IPS-18a (cell line): ENCODE measurements around the gene ELFN2.

Experiments
- H3K27ac ChIP-seq: one replicate; pipeline ENCODE4 v1.5.1; 2013; ENCODE audit warnings: low read length
- H3K27me3 ChIP-seq: one replicate; pipeline ENCODE4 v1.6.1; 2013; ENCODE audit warnings: mild to moderate bottlenecking, low read length; ENCODE audit not compliant: control insufficient read depth, insufficient read depth
- H3K36me3 ChIP-seq: one replicate; pipeline ENCODE4 v1.6.1; 2013; ENCODE audit warnings: low read depth, low read length; ENCODE audit not compliant: control insufficient read depth
- H3K4me1 ChIP-seq: one replicate; pipeline ENCODE4 v1.6.1; 2013; ENCODE audit warnings: low read depth, low read length; ENCODE audit not compliant: control insufficient read depth
- H3K4me3 ChIP-seq: one replicate; pipeline ENCODE4 v1.5.1; 2013; ENCODE audit warnings: low read length
- H3K9ac ChIP-seq: one replicate; pipeline ENCODE4 v1.6.1; 2013; ENCODE audit warnings: mild to moderate bottlenecking, low read length, moderate library complexity
- H3K9me3 ChIP-seq: one replicate; pipeline ENCODE4 v1.6.1; 2013; ENCODE audit warnings: low read depth, low read length; ENCODE audit not compliant: control insufficient read depth

ELFN2 gene

DNA sequence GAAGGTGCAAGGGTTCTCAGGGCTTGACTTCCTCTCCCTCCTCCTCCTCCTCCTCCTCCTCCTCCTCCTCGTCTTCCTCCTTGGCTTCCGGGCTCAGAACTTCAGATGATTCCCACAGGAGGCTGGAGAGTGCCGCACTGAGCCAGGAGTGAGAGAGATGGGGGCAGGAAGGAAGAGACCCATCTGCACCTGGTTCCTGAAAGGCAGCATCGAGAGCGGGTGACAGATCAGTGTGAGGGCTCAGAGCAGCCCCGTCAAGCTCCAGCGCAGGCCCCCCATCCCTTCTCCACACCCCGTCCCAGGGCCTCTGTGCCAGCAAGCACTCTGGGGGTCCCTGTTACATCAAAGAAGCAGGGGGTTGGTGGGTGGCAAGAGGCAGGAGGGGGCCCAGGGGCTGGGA is 51.5 kb downstream of the ELFN2 start:
- Histone ChIP-seq H3K27ac (no peak overlapping the region), H3K9me3 (no peaks in the 10 kb centered on the region), H3K4me1 (no peaks in the 10 kb centered on the region), H3K36me3 (no peaks in the 10 kb centered on the region), H3K9ac (no peak overlapping the region), H3K27me3 (no peaks in the 10 kb centered on the region), H3K4me3 (no peak overlapping the region)

DNA sequence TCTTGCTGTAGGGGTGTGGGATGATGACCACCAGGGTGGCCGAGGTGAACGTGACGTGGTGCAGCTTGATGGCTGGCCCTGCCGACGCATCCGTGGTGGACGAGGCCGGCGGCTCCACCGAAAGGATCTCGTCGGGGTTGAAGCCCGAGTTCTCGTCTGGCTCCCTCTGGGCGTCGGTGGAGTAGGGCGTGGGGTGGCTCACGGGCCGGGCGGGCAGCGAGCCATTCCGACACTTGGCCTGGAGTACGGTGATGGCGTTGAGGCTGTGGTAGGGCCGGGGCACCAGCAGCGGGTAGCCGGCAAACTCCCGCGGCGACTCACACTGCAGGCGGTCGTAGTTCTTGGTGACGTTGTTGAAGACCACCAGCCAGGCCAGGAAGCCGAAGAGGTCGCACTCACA is 52.7 kb downstream of the ELFN2 start:
- Histone ChIP-seq H3K9me3 (no peaks in the 10 kb centered on the region), H3K4me1 (no peaks in the 10 kb centered on the region), H3K4me3 (no peak overlapping the region), H3K27ac (no peak overlapping the region), H3K27me3 (no peaks in the 10 kb centered on the region), H3K9ac (no peak overlapping the region), H3K36me3 (no peaks in the 10 kb centered on the region)

DNA sequence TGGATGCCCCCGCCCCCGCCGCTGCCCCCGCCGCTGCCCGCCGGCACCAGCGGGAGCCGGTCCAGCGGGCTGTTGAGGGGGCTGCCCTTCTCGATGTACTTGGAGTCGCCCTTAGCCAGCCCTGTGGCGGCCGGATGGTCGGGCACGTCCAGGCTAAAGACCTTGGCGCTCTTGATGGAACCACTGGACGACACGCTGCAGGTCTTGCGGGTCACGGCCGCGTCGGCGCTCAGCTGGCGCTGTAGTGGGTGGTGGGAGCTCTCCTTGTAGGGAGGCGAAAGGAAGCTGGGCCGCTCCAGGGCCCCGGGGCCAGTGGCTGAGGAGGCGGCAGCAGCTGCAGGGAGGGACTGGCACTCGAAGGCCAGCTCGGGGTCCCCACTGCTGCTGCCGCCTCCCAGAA is 53.8 kb downstream of the ELFN2 start:
- Histone ChIP-seq H3K9ac (no peak overlapping the region), H3K27me3 (no peaks in the 10 kb centered on the region)

DNA sequence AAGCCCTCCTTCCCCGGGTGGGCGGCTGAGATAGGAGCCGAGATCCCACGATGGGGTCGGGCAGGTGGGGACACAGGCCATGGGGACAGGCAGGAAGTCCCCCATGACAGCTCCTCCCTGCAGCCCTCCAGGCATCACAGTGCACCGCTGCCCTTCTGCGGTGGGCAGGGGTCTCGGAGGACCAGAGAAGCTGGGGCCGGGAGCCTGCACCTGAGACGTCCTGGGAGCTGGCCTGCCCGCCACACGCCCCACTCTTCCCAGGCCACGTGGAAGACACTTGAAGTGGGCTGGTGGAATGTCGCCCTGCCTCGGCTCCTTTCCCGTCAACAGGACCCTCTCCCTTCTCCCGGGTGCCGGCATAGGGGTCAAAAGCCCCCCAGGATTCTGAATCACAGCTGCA is 55.4 kb downstream of the ELFN2 start:
- no peak overlapping the region for H3K9ac ChIP-seq
- no peaks in the 10 kb centered on the region for H3K27me3 ChIP-seq
- H3K27ac ChIP-seq, result no peak overlapping the region
- H3K4me3 ChIP-seq, result no peak overlapping the region
- peaks cover 3% of the 10 kb centered on the region for H3K4me1 ChIP-seq
- no peaks in the 10 kb centered on the region for H3K36me3 ChIP-seq
- H3K9me3 ChIP-seq, result no peaks in the 10 kb centered on the region

More for the DNA sequence above, 53.8 kb downstream of the ELFN2 start:
- Histone ChIP-seq H3K9me3 (no peaks in the 10 kb centered on the region), H3K36me3 (no peaks in the 10 kb centered on the region), H3K27ac (no peak overlapping the region), H3K4me3 (no peak overlapping the region), H3K4me1 (peaks cover under 1% of the 10 kb centered on the region)

DNA sequence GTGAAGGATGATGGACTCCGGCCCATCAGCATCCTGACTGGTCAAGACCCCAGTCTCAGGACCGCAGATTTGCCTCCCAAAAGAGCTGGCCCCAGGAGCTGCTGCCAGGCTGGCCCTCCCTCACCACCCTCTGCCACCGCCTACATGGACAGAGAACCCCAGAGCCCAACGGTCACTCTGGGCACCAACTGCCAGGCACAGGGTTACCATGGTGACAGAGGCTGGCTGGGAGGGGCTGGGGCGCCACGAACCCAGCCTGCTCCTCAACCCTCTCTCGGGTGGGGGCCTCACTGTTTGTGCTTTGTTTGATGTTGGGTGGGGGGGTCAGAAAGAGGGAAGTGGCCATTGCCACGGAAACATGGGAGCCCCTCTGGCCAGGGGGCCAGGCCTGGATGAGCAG is 55.8 kb downstream of the ELFN2 start:
- no peaks in the 10 kb centered on the region for H3K36me3 ChIP-seq
- no peak overlapping the region for H3K27ac ChIP-seq
- H3K9ac ChIP-seq, result no peak overlapping the region
- H3K4me3 ChIP-seq, result no peak overlapping the region
- peaks cover 3% of the 10 kb centered on the region for H3K4me1 ChIP-seq
- no peaks in the 10 kb centered on the region for H3K27me3 ChIP-seq
- H3K9me3 ChIP-seq, result no peaks in the 10 kb centered on the region

- Histone ChIP-seq H3K27me3 (no peaks in the 10 kb centered on the region), H3K9ac (no peak overlapping the region), H3K36me3 (no peaks in the 10 kb centered on the region), H3K9me3 (no peaks in the 10 kb centered on the region), H3K27ac (no peak overlapping the region), H3K4me1 (peaks cover 3% of the 10 kb centered on the region), H3K4me3 (no peak overlapping the region)
Measured at GRCh38 chr22:37370306-37370979, 56.8 kb downstream of the ELFN2 start.

- no peak overlapping the region for H3K9ac ChIP-seq
- H3K9me3 ChIP-seq, result no peaks in the 10 kb centered on the region
- H3K4me1 ChIP-seq, result peaks cover 3% of the 10 kb centered on the region
- no peak overlapping the region for H3K4me3 ChIP-seq
- H3K27ac ChIP-seq, result no peak overlapping the region
- H3K27me3 ChIP-seq, result no peaks in the 10 kb centered on the region
- H3K36me3 ChIP-seq, result no peaks in the 10 kb centered on the region
Measured at GRCh38 chr22:37369483-37369882, 57.8 kb downstream of the ELFN2 start.

GRCh38 chr22:37368058-37368457 is 59.2 kb downstream of the ELFN2 start:
- Histone ChIP-seq H3K9me3 (no peaks in the 10 kb centered on the region), H3K9ac (no peak overlapping the region), H3K4me1 (peaks cover 3% of the 10 kb centered on the region), H3K27me3 (no peaks in the 10 kb centered on the region), H3K27ac (no peak overlapping the region), H3K36me3 (no peaks in the 10 kb centered on the region), H3K4me3 (no peak overlapping the region)

- Histone ChIP-seq H3K36me3 (no peaks in the 10 kb centered on the region), H3K27me3 (no peaks in the 10 kb centered on the region), H3K4me1 (peaks cover 3% of the 10 kb centered on the region), H3K9me3 (no peaks in the 10 kb centered on the region), H3K27ac (no peak overlapping the region), H3K4me3 (no peak overlapping the region), H3K9ac (no peak overlapping the region)
Measured at GRCh38 chr22:37366601-37367000, 60.7 kb downstream of the ELFN2 start.

DNA sequence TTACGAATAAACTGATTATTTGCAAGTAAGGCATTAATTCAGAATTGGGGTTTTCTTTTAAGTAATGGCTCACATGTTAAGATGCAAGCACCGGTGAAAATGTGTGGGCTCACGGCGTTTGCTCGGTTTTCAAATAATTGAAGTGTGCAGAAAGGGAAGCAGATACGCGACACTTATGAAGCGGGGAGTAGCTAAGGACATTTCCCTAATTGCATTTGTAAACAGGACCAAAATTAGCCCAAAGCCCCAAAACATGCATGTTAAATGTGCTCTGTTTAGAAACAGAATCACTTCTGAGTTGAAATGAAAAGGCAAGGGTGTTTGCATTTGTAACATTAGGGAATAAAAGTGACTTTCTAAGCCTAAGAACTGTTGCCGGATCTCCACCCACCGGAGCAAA is 61.3 kb downstream of the ELFN2 start:
- H3K9ac ChIP-seq, result no peak overlapping the region
- no peaks in the 10 kb centered on the region for H3K9me3 ChIP-seq
- no peaks in the 10 kb centered on the region for H3K36me3 ChIP-seq
- H3K4me3 ChIP-seq, result no peak overlapping the region
- peaks cover 3% of the 10 kb centered on the region for H3K4me1 ChIP-seq
- H3K27ac ChIP-seq, result no peak overlapping the region
- no peaks in the 10 kb centered on the region for H3K27me3 ChIP-seq

GRCh38 chr22:37363261-37363992 is 63.9 kb downstream of the ELFN2 start:
- peaks cover 2% of the 10 kb centered on the region for H3K4me1 ChIP-seq
- no peak overlapping the region for H3K9ac ChIP-seq
- H3K27me3 ChIP-seq, result no peaks in the 10 kb centered on the region
- H3K27ac ChIP-seq, result no peak overlapping the region
- H3K36me3 ChIP-seq, result no peaks in the 10 kb centered on the region
- no peak overlapping the region for H3K4me3 ChIP-seq
- no peaks in the 10 kb centered on the region for H3K9me3 ChIP-seq

GRCh38 chr22:37362621-37363020 is 64.7 kb downstream of the ELFN2 start:
- H3K9me3 ChIP-seq, result no peaks in the 10 kb centered on the region
- H3K9ac ChIP-seq, result no peak overlapping the region

More at GRCh38 chr22:37362621-37363020, 64.7 kb downstream of the ELFN2 start:
- no peaks in the 10 kb centered on the region for H3K4me1 ChIP-seq
- H3K27ac ChIP-seq, result no peak overlapping the region
- no peaks in the 10 kb centered on the region for H3K36me3 ChIP-seq
- no peak overlapping the region for H3K4me3 ChIP-seq
- H3K27me3 ChIP-seq, result no peaks in the 10 kb centered on the region
